HG03196 (cell line): Measurements from ENCODE around the gene BBS9.
A peak's percentile ranks its signal among the peaks of the same experiment; 100 is the strongest.
"Not testable (repeated sequence)": the region's sequence is repeated elsewhere in the genome, so short reads cannot be mapped to it uniquely, and the experiment has no call there.

Experiments used
- ATAC-seq: cut with Tn5 transposase; IDR thresholded peaks from one replicate; pipeline ENCODE4 v1.9.1; 2021; ENCODE audit not compliant: unreplicated experiment

Gene BBS9

DNA sequence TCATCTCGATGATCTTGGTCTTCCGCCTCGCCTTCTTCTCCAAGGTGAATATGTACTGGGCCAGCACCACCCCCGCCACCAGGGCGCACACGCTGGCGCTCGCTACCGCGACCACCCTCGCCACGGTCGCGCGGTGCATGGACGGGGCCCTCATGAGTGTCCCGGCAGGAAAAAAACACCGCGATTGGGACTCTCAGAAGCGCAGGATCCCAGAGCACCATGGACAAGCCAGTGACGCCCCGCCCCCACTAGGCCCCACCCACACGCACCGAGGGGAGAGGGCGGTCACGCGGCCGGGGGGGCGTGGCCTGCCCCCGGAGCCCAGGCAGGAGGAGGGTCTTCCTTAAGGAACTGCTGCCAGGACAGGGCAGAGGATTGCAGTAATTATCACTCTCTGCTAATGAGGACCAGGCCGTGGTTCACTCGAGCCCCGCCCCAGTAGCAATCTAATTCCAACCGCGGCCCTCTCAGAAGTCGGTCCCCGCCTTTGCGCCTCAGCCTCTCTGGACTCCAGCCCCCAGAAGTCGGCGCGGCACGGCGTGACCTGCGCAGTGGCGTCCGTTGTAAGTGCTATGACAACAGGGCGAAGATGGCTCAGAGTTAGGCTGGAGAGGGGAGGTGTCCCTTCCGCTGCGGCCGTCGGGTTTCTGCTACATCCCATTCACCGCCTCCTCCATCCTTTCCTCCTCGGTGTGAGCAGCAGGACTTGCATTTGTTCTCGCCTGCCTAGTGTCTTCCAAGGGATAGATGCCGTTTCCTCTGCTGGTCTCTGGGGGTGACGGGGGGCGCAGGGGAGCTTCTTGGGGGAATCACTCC is at the start of gene BBS9:
Gene BBS9 (plus strand): TSS at position 575 of the 816 bp plus-strand sequence. CDS start 16,689 bp downstream, outside the sequence.
- peak; percentile 100 for ATAC-seq

GRCh38 chr7:33079763-33080690 is 49.3 kb upstream of the BBS9 start:
- no peak for ATAC-seq

DNA sequence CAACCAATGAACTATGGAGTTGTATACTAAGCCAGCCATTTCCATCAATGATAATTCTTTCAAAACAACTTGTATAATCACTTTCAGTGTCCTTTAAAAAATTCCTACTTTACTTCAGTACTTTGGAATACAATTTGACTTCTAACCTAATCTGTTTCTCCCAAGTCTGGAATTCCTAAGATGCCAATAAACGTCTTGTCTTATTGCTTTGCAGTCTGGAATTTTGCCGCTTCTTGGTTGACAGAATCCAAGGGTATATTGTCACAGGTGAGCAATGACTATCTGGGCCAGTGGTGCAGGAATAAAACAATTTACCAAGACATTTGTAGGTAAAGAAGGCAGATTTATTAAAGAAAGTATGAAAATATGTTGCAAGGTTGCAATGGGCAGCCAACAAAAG is 42.0 kb upstream of the BBS9 start:
- ATAC-seq: no peak

GRCh38 chr7:33087858-33088257 is 41.5 kb upstream of the BBS9 start:
- no peak for ATAC-seq

GRCh38 chr7:33089142-33089541 is 40.2 kb upstream of the BBS9 start:
- ATAC-seq: no peak

DNA sequence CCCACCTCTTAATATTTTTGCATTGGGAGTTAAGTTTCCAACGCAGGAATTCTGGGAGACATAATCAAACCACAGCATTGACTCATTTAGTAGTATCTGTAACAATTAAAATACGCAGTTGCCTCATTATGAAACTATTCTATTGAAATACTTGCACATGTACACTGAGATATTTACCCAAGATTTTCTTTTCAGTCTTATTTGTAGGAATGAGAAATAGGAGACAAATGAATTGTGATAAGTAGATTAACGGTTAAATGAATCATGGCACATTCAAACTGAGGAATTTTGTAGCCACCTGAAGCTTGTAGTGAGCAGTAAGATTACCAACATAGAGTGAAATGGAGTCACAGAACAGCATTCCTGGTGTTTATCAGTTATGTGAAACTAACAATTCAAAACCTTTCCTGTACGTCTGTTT is 38.2 kb upstream of the BBS9 start:
- ATAC-seq: no peak

DNA sequence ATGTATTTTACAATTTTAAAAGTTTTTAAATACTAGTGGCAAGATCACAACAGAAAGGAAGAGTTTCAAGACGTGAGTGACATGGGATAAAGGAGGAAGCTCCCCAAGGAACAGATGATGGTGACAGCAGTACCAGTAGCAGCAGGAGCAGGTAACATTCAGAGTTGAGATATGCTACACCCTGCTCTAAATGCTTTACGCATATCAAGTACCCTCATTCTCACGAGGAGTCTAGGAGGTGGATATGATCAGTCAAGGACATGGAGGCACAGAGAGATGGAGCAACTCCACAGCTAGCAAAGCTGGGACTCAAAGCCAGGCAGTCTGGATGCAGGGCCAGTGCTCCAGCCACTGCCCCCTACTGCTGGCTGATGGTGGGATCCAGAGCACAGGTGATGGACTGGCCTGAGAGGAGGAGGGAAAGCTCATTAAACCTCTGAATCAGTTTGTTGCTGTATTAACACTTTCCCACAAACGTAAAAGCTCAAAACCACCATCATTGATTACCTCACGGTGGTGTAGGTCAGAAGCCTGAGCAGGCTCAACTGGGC is 37.6 kb upstream of the BBS9 start:
- ATAC-seq: no peak

GRCh38 chr7:33093266-33093665 is 36.1 kb upstream of the BBS9 start:
- ATAC-seq: no peak

DNA sequence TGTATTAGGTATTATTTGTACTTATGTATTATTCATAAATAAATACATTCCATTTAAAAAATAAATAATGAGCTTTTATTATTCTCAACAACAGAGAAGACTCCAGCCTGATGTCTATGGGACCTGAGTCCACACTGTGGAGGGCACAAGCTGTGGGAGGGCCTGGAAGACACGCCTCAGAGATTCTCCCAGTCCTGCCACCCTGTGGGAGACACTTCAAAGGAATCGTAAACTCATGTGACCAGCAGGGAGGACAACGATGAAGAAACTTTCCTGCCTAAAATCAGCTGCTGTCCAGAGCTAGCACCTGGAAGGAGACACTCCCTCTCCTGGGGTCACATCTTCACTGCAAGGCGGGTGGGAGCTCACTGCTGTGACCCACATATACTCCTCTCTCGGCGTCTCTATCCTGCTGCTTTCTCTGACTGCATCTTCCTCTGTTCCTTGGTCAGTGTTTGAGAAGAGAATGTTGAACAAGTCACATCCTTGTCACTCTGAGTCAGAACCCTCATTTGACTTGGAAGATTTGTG is 34.6 kb upstream of the BBS9 start:
- not testable (repeated sequence) for ATAC-seq

DNA sequence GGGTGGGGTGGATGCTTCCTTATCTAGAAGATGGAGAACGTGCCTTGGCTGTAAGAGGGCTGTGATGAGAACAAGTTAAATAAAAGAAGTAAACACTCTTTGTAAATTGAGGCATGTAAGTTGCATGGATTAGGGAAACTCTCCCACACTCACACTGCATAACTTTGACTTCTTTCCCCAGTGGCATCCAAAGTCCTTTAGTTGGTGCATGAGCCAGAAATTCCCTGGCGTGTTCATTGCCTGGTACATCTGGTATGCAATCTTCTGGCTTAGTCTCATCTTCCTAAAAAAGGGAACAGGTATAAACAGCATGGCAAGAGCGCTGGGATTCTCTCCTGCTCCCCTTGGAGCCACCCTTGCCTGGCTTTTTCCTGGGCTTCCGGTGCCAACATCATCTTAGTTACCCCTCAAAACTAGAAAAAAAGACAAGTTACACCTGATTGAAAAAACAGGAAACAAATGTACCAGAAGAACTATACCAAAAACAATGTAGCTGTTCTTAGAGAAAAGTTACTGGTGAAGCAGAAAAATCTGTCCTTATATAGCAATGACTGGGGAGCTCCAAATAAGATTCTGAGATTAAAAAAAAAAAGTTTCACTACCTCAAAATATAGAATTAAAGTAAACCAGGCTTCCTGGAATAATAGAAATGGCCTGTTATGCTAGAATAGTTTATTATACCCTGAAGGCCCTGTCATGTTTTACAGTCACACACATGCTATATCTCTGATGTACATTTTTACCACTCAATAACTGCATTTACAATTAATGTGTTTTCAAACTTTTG is 30.0 kb upstream of the BBS9 start:
- no peak for ATAC-seq

- ATAC-seq: no peak
Observed at GRCh38 chr7:33100770-33101169, 28.6 kb upstream of the BBS9 start.

GRCh38 chr7:33101906-33102305 is 27.5 kb upstream of the BBS9 start:
- ATAC-seq: no peak

DNA sequence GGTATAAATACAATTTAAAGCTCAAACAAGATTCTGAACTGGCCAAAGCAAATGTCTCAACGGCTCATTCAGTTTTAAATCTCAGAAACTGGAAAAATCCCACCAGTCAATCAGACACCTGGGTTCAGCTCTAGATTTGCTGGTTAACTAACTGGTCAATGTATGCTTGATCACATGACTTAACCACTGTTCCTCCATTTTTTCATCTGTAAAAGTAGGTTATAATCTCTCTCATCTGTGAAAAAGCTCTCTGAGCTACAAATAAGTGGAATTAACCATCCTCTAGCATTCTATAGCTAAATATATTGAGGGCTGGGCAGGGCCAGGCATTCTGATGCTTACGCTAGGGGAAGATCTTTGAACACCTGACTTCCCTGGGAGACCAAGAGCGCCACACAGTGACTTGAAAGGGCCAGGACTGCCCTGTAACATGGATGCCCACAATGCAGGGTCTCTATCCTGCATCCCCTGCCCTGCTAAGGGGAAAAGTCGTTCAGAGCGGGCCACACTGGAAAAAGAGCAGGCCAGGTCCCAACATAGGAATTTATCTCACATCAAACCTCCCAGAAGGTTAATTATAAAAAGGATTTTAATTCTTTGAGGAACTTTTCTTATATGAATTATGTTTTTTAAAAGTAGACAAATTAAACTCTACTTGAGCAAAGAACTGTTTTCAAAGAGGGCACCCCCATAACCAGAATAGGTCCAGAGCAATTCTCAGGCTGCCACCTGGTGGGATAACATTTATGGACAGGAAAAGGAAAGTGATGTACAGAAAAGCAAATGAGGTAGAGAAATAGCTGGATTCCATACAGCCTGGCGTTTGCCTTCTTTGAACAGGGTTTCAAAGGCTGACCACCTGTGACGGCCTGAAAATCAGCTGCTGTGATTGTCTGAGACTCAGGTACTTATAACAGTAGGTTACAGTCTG is 22.0 kb upstream of the BBS9 start:
- no peak for ATAC-seq

DNA sequence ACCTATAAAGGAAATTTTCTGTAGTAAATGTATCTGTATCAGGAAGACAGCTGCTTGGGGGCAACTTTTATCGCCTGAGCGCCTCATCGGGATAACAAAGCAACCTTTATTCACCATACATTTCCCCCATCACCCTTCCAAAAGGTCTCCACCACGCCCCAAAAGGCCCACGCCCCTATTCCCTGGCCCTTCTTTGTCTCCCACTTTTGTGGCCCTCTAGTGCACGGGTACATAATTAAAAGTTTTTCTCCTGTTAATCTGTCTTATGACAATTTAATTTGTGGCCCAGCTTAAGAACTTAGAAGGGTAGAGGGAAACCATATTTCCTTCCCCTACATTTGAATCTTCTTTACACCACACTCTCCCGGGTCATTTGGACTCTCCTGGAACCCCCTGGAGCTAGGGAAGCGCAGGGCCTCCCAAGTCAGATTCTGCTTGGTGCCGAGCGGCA is 20.8 kb upstream of the BBS9 start:
- ATAC-seq: no peak

- ATAC-seq: peak; percentile 87
Observed at GRCh38 chr7:33109005-33109757, 20.2 kb upstream of the BBS9 start, which contains the start of gene RP9. TSS of gene RP9 (minus strand) at chr7:33109404. CDS start at chr7:33109372, 32 bp downstream.

DNA sequence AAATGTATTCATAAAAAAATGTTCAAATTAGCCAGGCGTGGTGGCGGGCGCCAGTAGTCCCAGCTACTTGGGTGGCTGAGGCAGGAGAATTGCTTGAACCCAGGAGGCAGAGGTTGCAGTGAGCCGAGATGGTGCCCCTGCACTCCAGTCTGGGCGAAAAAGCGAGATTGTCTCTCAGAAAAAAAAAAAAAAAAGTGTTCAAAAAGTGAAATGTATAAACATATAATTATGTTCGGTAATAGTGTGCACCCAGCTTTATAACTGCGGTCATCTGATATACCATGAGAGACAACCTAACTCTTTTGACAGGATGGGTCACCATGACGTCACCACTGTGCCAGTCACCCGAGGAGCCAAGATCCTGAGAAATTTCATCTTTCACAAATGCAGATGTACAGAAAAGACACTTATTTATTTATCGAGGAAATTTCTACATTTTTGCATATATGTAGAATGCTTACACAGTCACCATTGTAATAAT is 19.6 kb upstream of the BBS9 start:
- ATAC-seq: no peak

GRCh38 chr7:33111614-33112013 is 17.8 kb upstream of the BBS9 start:
- no peak for ATAC-seq

DNA sequence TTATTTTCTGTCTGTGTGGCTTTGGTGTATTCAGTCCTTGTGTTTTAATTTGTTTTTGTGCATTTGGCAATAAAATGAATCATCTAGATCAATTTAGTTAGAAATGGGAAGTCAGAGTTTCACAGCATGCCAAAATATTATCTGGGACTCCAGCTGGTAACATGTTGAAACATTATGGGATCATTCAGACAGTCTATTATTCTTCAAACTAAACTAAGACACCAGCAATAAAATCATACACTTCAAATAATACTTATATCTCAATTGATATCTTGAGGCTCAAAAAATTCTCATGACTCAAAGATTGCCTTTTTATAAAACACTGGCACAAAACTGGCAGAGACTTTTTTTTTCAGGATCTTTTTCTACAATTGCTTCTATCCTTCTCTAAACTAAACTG is 14.4 kb upstream of the BBS9 start:
- ATAC-seq: no peak
